NCI-H146 (cell line): ENCODE measurements around the gene PHOX2A.
"Not testable (repeated sequence)": the region's sequence is repeated elsewhere in the genome, so short reads cannot be mapped to it uniquely, and the experiment has no call there.

Source experiments
- DNase-seq: peaks from one replicate; lab custom pipeline; 2025; lab: John Stamatoyannopoulos, UW

PHOX2A gene

GRCh38 chr11:72222106-72222891 lies 21.7 kb downstream of the PHOX2A start:
- DNase-seq: peak; percentile 52

DNA sequence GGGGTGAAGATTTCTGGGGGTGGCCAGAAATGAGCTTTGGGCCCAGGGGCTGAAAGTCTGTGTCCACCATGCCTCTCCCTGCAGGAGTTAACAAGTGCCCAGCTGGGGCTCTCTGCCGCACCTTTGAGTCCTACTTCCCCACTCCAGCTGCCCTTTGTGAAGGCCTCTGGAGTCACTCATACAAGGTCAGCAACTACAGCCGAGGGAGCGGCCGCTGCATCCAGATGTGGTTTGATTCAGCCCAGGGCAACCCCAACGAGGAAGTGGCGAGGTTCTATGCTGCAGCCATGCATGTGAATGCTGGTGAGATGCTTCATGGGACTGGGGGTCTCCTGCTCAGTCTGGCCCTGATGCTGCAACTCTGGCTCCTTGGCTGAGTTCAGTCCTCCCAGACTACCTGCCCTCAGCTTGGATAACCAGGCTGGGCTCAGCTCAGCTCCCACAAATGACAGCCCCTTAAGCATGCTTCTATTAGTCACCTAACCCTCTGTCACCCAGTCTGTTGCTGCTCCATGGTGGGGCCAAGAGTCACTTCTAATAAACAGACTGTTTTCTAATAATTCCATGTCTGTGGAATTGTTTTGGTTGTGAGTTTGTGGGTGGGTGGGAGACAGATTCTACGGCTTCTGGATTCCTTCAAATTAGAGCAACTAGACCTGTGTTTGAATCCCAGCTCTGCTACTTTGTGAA lies 22.4 kb downstream of the PHOX2A start:
- no peak for DNase-seq

- no peak for DNase-seq
These were observed 23.1 kb downstream of the PHOX2A start for GRCh38 chr11:72220696-72221363.

GRCh38 chr11:72218251-72218745 lies 25.7 kb downstream of the PHOX2A start:
- DNase-seq: no peak

DNA sequence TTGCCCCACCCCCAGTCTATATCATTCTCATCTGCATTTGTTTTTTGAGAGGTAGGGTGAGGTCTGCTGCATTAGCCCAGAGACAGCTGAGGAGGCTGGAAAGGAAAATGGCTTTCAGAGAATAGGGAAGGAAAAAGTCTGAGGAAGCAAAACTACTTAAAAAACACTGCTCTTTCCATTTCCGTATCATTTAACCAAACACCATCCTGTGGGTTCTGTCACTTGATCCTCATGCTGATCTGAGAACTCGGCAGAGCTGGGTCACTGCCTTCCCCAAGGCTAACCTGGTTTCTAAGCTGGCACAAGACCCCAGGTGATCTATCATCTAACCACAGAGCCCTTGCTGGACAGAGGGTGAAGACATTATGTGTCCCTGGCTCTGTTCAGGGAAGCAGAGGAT lies 26.1 kb downstream of the PHOX2A start:
- no peak for DNase-seq

- DNase-seq: no peak
These were observed 27.3 kb downstream of the PHOX2A start, which contains the start of gene FOLR2 for GRCh38 chr11:72216638-72217037. FOLR2 (plus strand) TSS chr11:72216794; CDS start chr11:72218585, 1,791 bp downstream.

DNA sequence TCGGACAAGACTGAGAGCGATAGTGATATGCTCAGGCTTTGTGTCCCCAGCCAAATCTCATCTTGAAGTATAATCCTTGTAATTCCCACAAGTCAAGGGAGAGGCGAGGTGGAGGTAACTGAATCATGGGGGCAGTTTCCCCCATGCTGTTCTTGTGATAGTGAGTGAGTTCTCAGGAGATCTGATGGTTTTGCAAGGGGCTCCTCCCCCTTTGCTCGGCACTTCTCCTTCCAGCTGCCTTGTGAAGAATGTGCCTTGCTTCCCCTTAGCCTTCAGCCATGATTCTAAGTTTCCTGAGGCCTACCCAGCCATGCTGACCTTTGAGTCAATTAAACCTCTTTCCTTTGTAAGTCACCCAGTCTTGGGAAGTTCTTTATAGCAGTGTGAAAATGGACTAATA lies 34.9 kb downstream of the PHOX2A start:
- no peak for DNase-seq

DNA sequence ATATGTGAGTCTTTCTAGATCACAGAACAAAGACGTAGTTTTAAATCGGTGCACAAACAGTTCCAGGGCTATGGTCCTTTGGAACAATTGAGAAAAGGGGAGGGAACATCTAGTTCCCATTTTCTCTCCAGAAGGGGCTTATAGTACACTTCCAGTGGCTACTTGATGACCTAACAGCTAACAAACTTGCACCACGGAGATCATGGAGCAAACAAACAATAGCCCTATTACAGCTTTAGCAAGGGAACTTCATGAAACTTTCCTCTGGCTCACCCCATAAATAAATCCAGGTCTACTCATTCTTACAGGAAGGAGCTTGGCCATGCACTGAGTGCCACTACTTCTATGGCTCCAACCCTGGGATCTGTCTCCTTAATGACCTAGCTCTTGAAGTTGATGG lies 35.7 kb downstream of the PHOX2A start:
- no peak for DNase-seq

DNA sequence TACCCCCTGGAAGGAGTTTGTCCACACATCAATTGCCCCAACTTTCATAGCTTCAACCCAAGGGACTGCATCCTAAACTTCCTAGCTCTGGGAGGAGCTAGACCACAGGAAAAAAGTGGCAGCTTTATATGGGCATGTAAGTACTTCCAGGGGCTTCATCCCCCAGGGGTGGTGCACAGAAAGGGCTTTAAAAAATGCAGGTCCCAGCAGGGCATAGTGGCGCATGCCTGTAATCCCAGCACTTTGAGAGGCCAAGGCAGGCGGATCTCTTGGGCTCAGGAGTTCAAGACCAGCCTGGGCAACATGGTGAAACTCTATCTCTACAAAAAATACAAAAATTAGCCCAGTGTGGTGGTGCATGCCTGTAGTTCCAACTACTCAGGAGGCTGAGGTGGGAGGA lies 37.2 kb downstream of the PHOX2A start:
- DNase-seq: not testable (repeated sequence)

DNA sequence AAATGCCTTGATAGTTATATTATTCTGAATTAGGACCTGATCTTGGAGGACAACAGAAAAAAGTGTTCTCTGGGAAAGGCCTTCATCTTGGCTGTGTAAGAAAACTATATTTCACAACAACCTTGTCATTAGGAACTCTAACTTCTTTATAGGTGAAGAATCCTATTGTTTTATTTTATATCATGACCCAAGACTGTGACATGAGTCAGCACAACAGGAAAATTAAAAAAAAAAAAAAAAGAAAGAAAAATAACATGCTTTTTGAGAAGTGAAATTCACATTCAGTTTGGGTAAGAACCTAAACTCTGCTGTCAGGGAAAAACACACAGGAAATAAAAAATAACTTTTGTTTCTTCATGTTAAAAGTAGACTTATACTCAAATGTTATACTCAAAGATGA lies 39.1 kb downstream of the PHOX2A start:
- no peak for DNase-seq

DNA sequence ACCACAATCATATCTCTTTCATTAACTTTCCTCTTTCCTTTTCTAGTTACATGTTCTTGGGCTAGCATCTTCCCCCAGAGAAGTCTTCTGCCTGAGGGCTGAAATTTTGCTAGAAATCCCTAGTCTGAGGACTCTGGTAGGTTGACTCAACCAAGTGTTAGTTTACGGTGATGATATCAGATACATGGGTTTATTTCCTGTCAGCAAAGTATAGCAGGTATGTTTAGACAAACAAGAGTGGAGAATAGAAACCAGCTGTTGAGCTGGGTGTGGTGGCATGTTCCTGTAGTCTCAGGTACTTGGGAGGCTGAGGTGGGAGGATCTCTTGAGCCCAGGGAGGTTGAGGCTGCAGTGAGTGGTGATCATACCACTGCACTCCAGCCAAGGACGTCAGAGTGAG lies 40.8 kb downstream of the PHOX2A start:
- DNase-seq: no peak

DNA sequence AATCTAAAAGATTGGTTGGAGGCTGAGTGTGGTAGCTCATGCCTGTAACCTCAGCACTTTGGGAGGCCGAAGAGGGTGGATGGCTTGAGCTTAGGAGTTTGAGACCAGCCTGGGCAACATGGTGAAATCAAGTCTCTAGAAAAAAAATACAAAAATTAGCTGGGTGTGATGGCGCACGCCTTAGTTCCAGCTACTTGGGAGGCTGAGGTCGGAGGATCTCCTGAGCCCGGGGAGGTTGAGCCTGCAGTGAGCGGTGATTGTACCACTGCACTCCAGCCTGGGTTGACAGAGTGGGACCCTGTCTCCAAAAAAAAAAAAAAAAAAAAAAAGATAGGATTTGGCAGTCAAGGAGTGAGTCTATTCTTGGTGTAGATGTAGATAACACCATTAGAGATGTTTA lies 41.4 kb downstream of the PHOX2A start:
- no peak for DNase-seq

DNA sequence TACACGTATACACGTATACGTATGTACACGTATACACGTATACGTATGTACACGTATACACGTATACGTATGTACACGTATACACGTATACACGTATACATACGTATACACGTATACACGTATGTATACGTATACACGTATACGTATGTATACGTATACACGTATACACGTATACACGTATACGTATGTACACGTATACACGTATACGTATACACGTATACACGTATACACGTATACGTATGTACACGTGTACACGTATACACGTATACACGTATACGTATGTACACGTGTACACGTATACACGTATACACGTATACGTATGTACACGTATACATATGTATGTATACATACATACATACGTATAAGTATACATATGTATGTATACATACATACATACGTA lies 42.5 kb downstream of the PHOX2A start:
- DNase-seq: not testable (repeated sequence)

- DNase-seq: no peak
These were observed 48.3 kb downstream of the PHOX2A start for GRCh38 chr11:72195518-72196270.

DNA sequence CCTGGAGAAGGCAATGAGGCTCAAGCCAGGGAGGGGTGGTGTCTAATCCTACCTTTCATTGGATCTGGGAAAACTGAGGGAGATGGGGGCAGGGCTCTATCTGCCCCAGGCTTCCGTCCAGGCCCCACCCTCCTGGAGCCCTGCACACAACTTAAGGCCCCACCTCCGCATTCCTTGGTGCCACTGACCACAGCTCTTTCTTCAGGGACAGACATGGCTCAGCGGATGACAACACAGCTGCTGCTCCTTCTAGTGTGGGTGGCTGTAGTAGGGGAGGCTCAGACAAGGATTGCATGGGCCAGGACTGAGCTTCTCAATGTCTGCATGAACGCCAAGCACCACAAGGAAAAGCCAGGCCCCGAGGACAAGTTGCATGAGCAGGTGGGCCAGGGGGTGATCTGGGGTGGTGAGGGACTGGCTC lies 52.0 kb downstream of the PHOX2A start, which contains the start of gene FOLR1:
TSS of gene FOLR1 (plus strand) at position 180 of the 421 bp plus-strand sequence. CDS start at position 214, 34 bp downstream.
- no peak for DNase-seq

- DNase-seq: no peak
These were observed 53.3 kb downstream of the PHOX2A start for GRCh38 chr11:72190631-72191071.

DNA sequence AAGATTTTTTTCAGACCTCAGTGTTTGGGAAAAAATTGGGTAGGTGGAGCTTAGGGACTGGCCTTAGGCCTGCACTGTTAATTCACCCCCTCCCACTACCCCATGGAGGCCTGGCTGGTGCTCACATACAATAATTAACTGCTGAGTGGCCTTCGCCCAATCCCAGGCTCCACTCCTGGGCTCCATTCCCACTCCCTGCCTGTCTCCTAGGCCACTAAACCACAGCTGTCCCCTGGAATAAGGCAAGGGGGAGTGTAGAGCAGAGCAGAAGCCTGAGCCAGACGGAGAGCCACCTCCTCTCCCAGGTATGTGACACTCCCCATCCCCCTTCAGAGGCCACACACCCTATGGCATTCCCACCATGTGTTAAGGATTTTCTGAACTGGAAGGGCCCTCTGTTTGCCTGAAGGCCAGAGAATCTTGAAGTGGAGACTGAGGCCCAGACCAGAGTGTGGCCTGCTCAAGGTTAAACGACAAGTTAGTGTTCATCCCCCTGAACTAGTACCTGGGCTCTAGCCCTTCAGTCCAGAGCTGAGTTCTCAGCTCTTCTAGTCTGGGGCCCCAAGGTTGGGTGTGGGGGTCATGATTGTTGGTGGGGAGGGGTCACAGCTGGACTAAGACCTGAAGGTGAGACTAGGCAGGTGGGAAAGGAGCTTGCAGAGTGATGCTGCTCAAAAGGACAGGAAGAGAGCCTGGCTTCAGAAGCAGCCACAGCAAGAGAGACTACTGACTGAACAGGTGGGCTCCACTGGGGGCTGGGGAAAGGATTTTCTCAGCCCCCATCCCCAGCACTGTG lies 54.3 kb downstream of the PHOX2A start:
- DNase-seq: no peak
